HepG2 (cell line): ENCODE measurements around the gene ANXA5. TPM values are rescaled to one million over a fixed set of nuclear protein-coding genes. Genes with fewer than 3 reads are reported as not detected.

Source experiments
- ATAC-seq: fragments of 200-7000 bp; cut with Tn5 transposase; 3 replicates; pipeline ENCODE4 v1.9.1; 2020; ENCODE audit warnings: mild to moderate bottlenecking, moderate library complexity
- BruUV-seq: library from RNA; stranded (reverse); fragments of 400-500 nt; replicated peaks from 2 replicates; lab custom pipeline; 2021; lab: Mats Ljungman, UMichigan
- CTCF ChIA-PET: fragments of 300-600 bp; formaldehyde crosslinking; extraction: SDS; loops from one replicate; lab custom pipeline; 2021; ENCODE audit warnings: low total read pairs, inconsistent platforms, low intra/inter-chr PET ratio; lab: Yijun Ruan, JAX
- POLR2A ChIA-PET: fragments of 350-600 bp; sonication (Branson Sonifier 250); formaldehyde crosslinking; loops from one replicate; lab custom pipeline; 2020; ENCODE audit warnings: antibody characterized with exemption, inconsistent platforms; lab: Yijun Ruan, JAX
- DNase-seq: peaks from one replicate; pipeline ENCODE4 v3.0.0-alpha.2; 2015; ENCODE audit warnings: low spot score
- FAIRE-seq: peaks from 3 replicates; lab custom pipeline; 2011; peaks lifted over from hg19 to GRCh38; lab: Jason Lieb, UNC
- H2AFZ ChIP-seq: one replicate; pipeline ENCODE4 v1.6.1; 2011; ENCODE audit warnings: low read length, inconsistent platforms
- H3K27ac ChIP-seq: fragments of 300-600 bp; 3 replicates; pipeline ENCODE4 v1.8.0; 2011; ENCODE audit warnings: mixed run types, mild to moderate bottlenecking, mixed read lengths, low read length, inconsistent platforms; ENCODE audit not compliant: insufficient read depth; ENCODE audit errors: extremely low read length
- H3K27me3 ChIP-seq, 2 experiments: fragments of 200-600 bp in 1 of 2; 2 replicates in 1 of 2; 3 replicates in 1 of 2; pipeline versions ENCODE4 v1.6.0 to v1.8.0; 2011; ENCODE audit warnings: low read length in 2 of 2, mild to moderate bottlenecking in 2 of 2, moderate library complexity in 2 of 2, inconsistent platforms in 1 of 2; ENCODE audit not compliant: insufficient read depth in 2 of 2, control insufficient read depth in 1 of 2
- H3K36me3 ChIP-seq, 2 experiments: fragments of 200-600 bp in 1 of 2; replicated peaks in 1 of 2; 2 replicates in 1 of 2; 3 replicates in 1 of 2; pipeline versions ENCODE4 v1.5.1 to v1.8.0; 2011; ENCODE audit warnings: low read length in 2 of 2, inconsistent platforms in 1 of 2; ENCODE audit not compliant: insufficient read depth in 2 of 2, control insufficient read depth in 1 of 2
- H3K4me1 ChIP-seq: 2 replicates; pipeline ENCODE4 v1.5.1; 2012; ENCODE audit warnings: low read length, inconsistent platforms; ENCODE audit not compliant: insufficient read depth
- H3K4me2 ChIP-seq: 2 replicates; pipeline ENCODE4 v1.6.0; 2011; ENCODE audit warnings: low read depth, low read length, inconsistent platforms
- H3K4me3 ChIP-seq, 3 experiments: fragments of 200-600 bp in 1 of 3; sonication (generic), shearing (Covaris generic) in 1 of 3; replicated peaks in 1 of 3; 2 replicates each; pipeline ENCODE4 v1.5.1; 2011 to 2016; ENCODE audit warnings: low read length in 3 of 3, inconsistent platforms in 2 of 3, low read depth in 2 of 3, mild to moderate bottlenecking in 2 of 3, control low read depth in 1 of 3, mixed read lengths in 1 of 3; ENCODE audit not compliant: insufficient read depth in 1 of 3
- H3K79me2 ChIP-seq: one replicate; pipeline ENCODE4 v1.6.1; 2011; ENCODE audit warnings: low read length, inconsistent platforms; ENCODE audit not compliant: insufficient read depth
- H3K9ac ChIP-seq: 2 replicates; pipeline ENCODE4 v1.6.0; 2011; ENCODE audit warnings: mild to moderate bottlenecking, low read depth, low read length, inconsistent platforms; ENCODE audit not compliant: insufficient read depth
- H3K9me3 ChIP-seq: 2 replicates; pipeline ENCODE4 v1.5.1; 2012; ENCODE audit warnings: mild to moderate bottlenecking, low read length
- H4K20me1 ChIP-seq: 2 replicates; pipeline ENCODE4 v1.6.0; 2011; ENCODE audit warnings: inconsistent platforms, mild to moderate bottlenecking, low read length, moderate library complexity; ENCODE audit not compliant: insufficient read depth
- CCAR2 ChIP-seq: fragments of 200-400 bp; formaldehyde crosslinking; optimal IDR thresholded peaks from 2 replicates; pipeline ENCODE3; 2018; ENCODE audit warnings: low read depth, mild to moderate bottlenecking, low read length, moderate library complexity
- IKZF1 ChIP-seq: fragments of 450-650 bp; IDR thresholded peaks from 2 replicates; pipeline ENCODE4 v1.7.1; 2016
- MLLT10 ChIP-seq: sonication (generic); formaldehyde crosslinking; IDR thresholded peaks from 2 replicates; pipeline ENCODE4 v1.4.0; 2020; ENCODE audit warnings: missing genetic modification reagents
- PTBP1 ChIP-seq: fragments of 200-400 bp; formaldehyde crosslinking; IDR thresholded peaks from 2 replicates; pipeline ENCODE4 v1.6.1; 2018; ENCODE audit warnings: low read length, low read depth; ENCODE audit not compliant: poor library complexity, severe bottlenecking
- SMAD9 ChIP-seq: sonication (generic); formaldehyde crosslinking; IDR thresholded peaks from 2 replicates; pipeline ENCODE4 v1.5.1; 2020; ENCODE audit warnings: mild to moderate bottlenecking, missing genetic modification reagents
- U2AF2 ChIP-seq: fragments of 200-400 bp; formaldehyde crosslinking; IDR thresholded peaks from 2 replicates; pipeline ENCODE4 v1.6.1; 2017; ENCODE audit warnings: low read depth, mild to moderate bottlenecking, low read length
- ZNF354B ChIP-seq: sonication (generic); formaldehyde crosslinking; IDR thresholded peaks from 2 replicates; pipeline ENCODE4 v1.8.0; 2022; ENCODE audit warnings: mild to moderate bottlenecking, missing genetic modification reagents
- ZNF614 ChIP-seq: IDR thresholded peaks from 2 replicates; pipeline ENCODE4 v1.6.1; 2018; ENCODE audit warnings: missing biosample characterization, missing genetic modification reagents, inconsistent platforms, borderline replicate concordance
- ZNF639 ChIP-seq: conservative IDR thresholded peaks from 2 replicates; pipeline ENCODE4 v1.6.1; 2018; ENCODE audit warnings: missing genetic modification reagents
- WGBS: methylation state at CpG from one replicate; pipeline ENCODE4 v1.1.6; 2017; ENCODE audit warnings: low lambda C conversion rate; 5-methylcytosine and 5-hydroxymethylcytosine counted together
- in situ Hi-C: cut with HindIII; loops from 2 replicates; pipeline ENCODE4 v1.10.0; 2017; ENCODE audit warnings: low pct_unique_long_range_greater_than_20kb; ENCODE audit not compliant: extremely low pct_ligation_motif_present
- intact Hi-C: fragments of 100-400 bp; cut with micrococcal nuclease; formaldehyde crosslinking; loops from one replicate; pipeline ENCODE4 v1.10.0; 2022; ENCODE audit not compliant: unreplicated experiment
- polyA plus RNA-seq, 8 experiments: library from polyadenylated mRNA; depleted of rRNA in 3 of 8; stranded (reverse) in 7 of 8; unstranded in 1 of 8; fragments of >200 nt; fragmentation: Illumina TruSeq in 4 of 8; extraction: Trizol in 4 of 8; gene quantifications; 2 replicates each; pipeline versions ENCODE4 v1.2.1 to v1.2.3, GENCODE V29; 2011 to 2016; ENCODE audit warnings: low read depth in 4 of 8, missing spikeins in 1 of 8, mixed read lengths in 1 of 8; ENCODE audit not compliant: insufficient read depth in 1 of 8
- total RNA-seq, 5 experiments: library from RNA; depleted of rRNA; stranded (reverse); fragments of >200 nt; fragmentation: Illumina TruSeq; extraction: Trizol; gene quantifications; 2 replicates each; pipeline ENCODE4 v1.2.3, GENCODE V29; 2016; ENCODE audit warnings: low read depth in 1 of 5
- TF ChIP-seq, protein P1 (sequence below): sonication (generic); formaldehyde crosslinking; conservative IDR thresholded peaks from 2 replicates; pipeline ENCODE4 v1.8.0; 2022; ENCODE audit warnings: low read depth, missing genetic modification reagents

The ANXA5 gene
- total and polyA plus RNA-seq, 2 of the 13 experiments (the other 11 are each of a cell fraction or from before 2014, with no cell fraction given) = 209 to 342 TPM

DNA sequence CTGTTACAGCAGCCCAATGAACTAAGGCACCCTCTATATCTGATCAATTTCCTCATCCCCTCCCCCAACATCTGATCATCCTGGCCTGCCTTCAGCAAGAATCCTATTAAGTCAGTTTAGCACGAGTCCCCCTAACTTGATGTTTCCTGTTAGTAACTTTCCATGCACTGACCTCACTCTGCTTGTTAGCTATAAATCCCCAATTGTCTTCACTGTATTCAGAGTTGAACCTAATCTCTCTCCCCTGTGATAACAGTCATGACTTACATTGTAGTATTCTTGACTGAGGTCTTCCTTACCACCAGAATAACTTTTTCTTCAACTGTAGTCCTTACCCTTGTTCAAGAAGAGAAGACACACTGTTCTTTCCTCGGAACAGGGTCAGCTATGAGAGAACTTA is 8.5 kb downstream of the ANXA5 start:
- BruUV-seq = no TSS peak
- ChIA-PET POLR2A (interaction anchor here (1.5 kb wide), 1 partner anchor 8 kb away, joined by 4 read pairs; no protein-coding TSS in a partner anchor), CTCF (no interaction called here)
- H3K4me3 ChIP-seq = no peak overlapping the region
- in situ Hi-C loops = no loop called here
- peaks cover 19 to 41% of the 10 kb centered on the region in 2 experiments for H3K36me3 ChIP-seq
- 96% methylated on average over 2 of the region's 2 CpGs for WGBS
- TF ChIP-seq PTBP1 (no peak), U2AF2 (no peak), IKZF1 (no peak), MLLT10 (CRISPR knock-in tag) (no peak), ZNF614 (CRISPR knock-in tag) (no peak), ZNF639 (CRISPR knock-in tag) (no peak), ZNF354B (CRISPR knock-in tag) (no peak), CCAR2 (no peak), SMAD9 (no peak)
- TF ChIP-seq, protein P1, sequence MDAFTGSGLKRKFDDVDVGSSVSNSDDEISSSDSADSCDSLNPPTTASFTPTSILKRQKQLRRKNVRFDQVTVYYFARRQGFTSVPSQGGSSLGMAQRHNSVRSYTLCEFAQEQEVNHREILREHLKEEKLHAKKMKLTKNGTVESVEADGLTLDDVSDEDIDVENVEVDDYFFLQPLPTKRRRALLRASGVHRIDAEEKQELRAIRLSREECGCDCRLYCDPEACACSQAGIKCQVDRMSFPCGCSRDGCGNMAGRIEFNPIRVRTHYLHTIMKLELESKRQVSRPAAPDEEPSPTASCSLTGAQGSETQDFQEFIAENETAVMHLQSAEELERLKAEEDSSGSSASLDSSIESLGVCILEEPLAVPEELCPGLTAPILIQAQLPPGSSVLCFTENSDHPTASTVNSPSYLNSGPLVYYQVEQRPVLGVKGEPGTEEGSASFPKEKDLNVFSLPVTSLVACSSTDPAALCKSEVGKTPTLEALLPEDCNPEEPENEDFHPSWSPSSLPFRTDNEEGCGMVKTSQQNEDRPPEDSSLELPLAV (CRISPR knock-in tag) = no peak
- peaks cover 32% of the 10 kb centered on the region for H4K20me1 ChIP-seq
- H3K4me1 ChIP-seq = peaks cover 58% of the 10 kb centered on the region
- no peak overlapping the region for H2AFZ ChIP-seq
- H3K79me2 ChIP-seq = peaks cover 63% of the 10 kb centered on the region
- no peaks in the 10 kb centered on the region for H3K9me3 ChIP-seq
- no peak overlapping the region for H3K4me2 ChIP-seq
- H3K27me3 ChIP-seq = no peaks in the 10 kb centered on the region
- ATAC-seq (no peak), DNase-seq (no peak), FAIRE-seq (no peak)
- no peak overlapping the region for H3K9ac ChIP-seq
- no peak overlapping the region for H3K27ac ChIP-seq
- intact Hi-C loops = no loop called here
